ENCODE measurements around the gene DNAH6.

DNAH6 gene

DNA sequence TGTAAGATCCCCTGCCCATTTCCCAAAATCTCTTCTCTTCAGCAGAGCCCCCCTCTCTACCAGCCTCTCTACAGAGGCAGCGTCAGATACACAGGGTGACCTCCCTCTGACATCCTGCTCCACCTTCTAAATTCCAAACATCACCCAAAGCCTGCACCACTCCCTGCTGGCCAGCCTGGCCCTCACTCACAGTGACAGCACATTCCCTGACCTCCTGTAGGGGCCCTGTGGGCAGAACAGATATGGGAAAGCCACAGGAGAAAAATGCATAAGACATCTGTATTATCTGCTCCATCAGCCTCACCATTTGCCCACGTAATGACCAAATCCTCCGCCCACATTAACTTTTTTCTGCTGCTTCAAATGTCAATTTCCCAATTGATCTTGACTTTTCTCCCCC, 324.0 kb downstream of the DNAH6 start:
- Histone ChIP-seq H3K9ac (ENCODE audit: low read depth, low read length) (no peak overlapping the region), H3K36me3 (ENCODE audit: insufficient read depth, low read length) (no peaks in the 10 kb centered on the region), H3K4me3 (ENCODE audit: low read depth in 1 of 2, low read length in 2 of 2) (no peak overlapping the region), H4K20me1 (ENCODE audit: insufficient read depth, low read length) (no peaks in the 10 kb centered on the region), H2AFZ (ENCODE audit: low read depth, low read length) (no peak overlapping the region), H3K79me2 (ENCODE audit: insufficient read depth, low read length) (no peaks in the 10 kb centered on the region), H3K27ac (ENCODE audit: low read length) (no peak overlapping the region), H3K27me3 (ENCODE audit: insufficient read depth, low read length, poor library complexity) (peaks cover 3% of the 10 kb centered on the region), H3K9me3 (ENCODE audit: insufficient read depth, low read length, severe bottlenecking) (peaks cover 2% of the 10 kb centered on the region), H3K4me2 (ENCODE audit: insufficient read depth, low read length) (no peak overlapping the region), H3K4me1 (ENCODE audit: insufficient read depth, low read length) (peaks cover under 1% of the 10 kb centered on the region)
- no peak for DNase-seq
- ATAC-seq (ENCODE audit: insufficient read depth, low read depth), result no peak
- no peak for TF ChIP-seq EZH2 (IDR thresholded peaks at IDR 0.05; ENCODE audit: borderline replicate concordance, low read depth, low read length, severe bottlenecking)
- TF ChIP-seq, protein P1, sequence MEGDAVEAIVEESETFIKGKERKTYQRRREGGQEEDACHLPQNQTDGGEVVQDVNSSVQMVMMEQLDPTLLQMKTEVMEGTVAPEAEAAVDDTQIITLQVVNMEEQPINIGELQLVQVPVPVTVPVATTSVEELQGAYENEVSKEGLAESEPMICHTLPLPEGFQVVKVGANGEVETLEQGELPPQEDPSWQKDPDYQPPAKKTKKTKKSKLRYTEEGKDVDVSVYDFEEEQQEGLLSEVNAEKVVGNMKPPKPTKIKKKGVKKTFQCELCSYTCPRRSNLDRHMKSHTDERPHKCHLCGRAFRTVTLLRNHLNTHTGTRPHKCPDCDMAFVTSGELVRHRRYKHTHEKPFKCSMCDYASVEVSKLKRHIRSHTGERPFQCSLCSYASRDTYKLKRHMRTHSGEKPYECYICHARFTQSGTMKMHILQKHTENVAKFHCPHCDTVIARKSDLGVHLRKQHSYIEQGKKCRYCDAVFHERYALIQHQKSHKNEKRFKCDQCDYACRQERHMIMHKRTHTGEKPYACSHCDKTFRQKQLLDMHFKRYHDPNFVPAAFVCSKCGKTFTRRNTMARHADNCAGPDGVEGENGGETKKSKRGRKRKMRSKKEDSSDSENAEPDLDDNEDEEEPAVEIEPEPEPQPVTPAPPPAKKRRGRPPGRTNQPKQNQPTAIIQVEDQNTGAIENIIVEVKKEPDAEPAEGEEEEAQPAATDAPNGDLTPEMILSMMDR (IDR thresholded peaks at IDR 0.05; ENCODE audit: borderline replicate concordance, extremely low read depth, low read length, poor library complexity, severe bottlenecking), result no peak

DNA sequence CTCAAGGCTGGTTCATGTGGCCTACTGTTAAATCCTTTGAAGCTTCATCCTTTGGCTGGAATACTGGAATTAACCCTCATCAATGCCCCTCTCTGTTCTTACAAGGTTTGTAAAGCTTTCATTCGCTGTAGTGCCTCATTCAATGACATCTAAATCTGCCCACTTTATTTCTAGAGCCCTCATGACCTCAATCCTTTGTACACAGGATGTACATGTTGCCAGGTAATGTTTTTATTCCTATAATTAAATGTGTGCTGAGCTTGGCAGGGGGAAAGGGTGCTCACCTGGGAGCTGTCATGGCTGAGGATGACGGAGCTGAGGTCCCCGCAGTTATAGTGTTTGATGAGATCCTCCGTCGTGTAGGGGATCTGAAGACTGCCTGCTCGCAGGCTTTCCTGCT, 325.3 kb downstream of the DNAH6 start:
- no peak overlapping the region for H3K9ac ChIP-seq (ENCODE audit: low read depth, low read length)
- TF ChIP-seq EZH2 (IDR thresholded peaks at IDR 0.05; ENCODE audit: borderline replicate concordance, low read depth, low read length, severe bottlenecking), result no peak
- TF ChIP-seq, protein P1 (IDR thresholded peaks at IDR 0.05; ENCODE audit: borderline replicate concordance, extremely low read depth, low read length, poor library complexity, severe bottlenecking), result no peak
- ATAC-seq (ENCODE audit: insufficient read depth, low read depth), result no peak

DNA sequence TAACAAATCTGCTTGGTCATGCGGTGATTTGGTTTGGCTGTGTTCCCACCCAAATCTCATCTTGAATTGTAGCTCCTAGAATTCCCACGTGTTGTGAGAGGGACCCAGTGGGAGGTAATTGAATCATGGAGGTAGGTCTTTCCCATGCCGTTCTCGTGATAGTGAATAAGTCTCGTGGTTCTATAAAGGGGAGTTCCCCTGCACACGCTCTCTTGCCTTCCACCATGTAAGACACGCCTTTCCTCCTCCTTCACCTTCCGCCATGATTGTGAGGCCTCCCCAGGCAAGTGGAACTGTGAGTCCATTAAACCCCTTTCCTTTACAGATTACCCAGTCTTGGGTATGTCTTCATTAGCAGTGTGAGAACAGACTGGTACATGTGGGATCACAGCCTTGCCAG, 327.8 kb downstream of the DNAH6 start:
- Histone ChIP-seq H3K4me3 (ENCODE audit: low read depth in 1 of 2, low read length in 2 of 2) (no peak overlapping the region), H3K4me1 (ENCODE audit: insufficient read depth, low read length) (peaks cover 17% of the 10 kb centered on the region), H3K27ac (ENCODE audit: low read length) (no peak overlapping the region), H4K20me1 (ENCODE audit: insufficient read depth, low read length) (no peaks in the 10 kb centered on the region), H3K36me3 (ENCODE audit: insufficient read depth, low read length) (no peaks in the 10 kb centered on the region), H2AFZ (ENCODE audit: low read depth, low read length) (no peak overlapping the region), H3K79me2 (ENCODE audit: insufficient read depth, low read length) (no peaks in the 10 kb centered on the region), H3K9ac (ENCODE audit: low read depth, low read length) (no peak overlapping the region), H3K9me3 (ENCODE audit: insufficient read depth, low read length, severe bottlenecking) (no peaks in the 10 kb centered on the region), H3K4me2 (ENCODE audit: insufficient read depth, low read length) (no peak overlapping the region), H3K27me3 (ENCODE audit: insufficient read depth, low read length, poor library complexity) (peaks cover 3% of the 10 kb centered on the region)
- TF ChIP-seq, protein P1 (IDR thresholded peaks at IDR 0.05; ENCODE audit: borderline replicate concordance, extremely low read depth, low read length, poor library complexity, severe bottlenecking), result no peak
- no peak for TF ChIP-seq EZH2 (IDR thresholded peaks at IDR 0.05; ENCODE audit: borderline replicate concordance, low read depth, low read length, severe bottlenecking)
- DNase-seq (no peak), ATAC-seq (ENCODE audit: insufficient read depth, low read depth) (no peak)

More for the DNA sequence above, 325.3 kb downstream of the DNAH6 start:
- Histone ChIP-seq H4K20me1 (ENCODE audit: insufficient read depth, low read length) (no peaks in the 10 kb centered on the region), H3K79me2 (ENCODE audit: insufficient read depth, low read length) (no peaks in the 10 kb centered on the region), H3K4me3 (ENCODE audit: low read depth in 1 of 2, low read length in 2 of 2) (no peak overlapping the region), H3K9me3 (ENCODE audit: insufficient read depth, low read length, severe bottlenecking) (no peaks in the 10 kb centered on the region), H3K27me3 (ENCODE audit: insufficient read depth, low read length, poor library complexity) (peaks cover 3% of the 10 kb centered on the region), H2AFZ (ENCODE audit: low read depth, low read length) (no peak overlapping the region), H3K4me1 (ENCODE audit: insufficient read depth, low read length) (peaks cover 14% of the 10 kb centered on the region), H3K4me2 (ENCODE audit: insufficient read depth, low read length) (no peak overlapping the region), H3K27ac (ENCODE audit: low read length) (no peak overlapping the region), H3K36me3 (ENCODE audit: insufficient read depth, low read length) (no peaks in the 10 kb centered on the region)
- no peak for DNase-seq

Measured in DND-41 (cell line).